A549 (cell line): ENCODE results near the gene ADCY6. TPM values are rescaled to one million over a fixed set of nuclear protein-coding genes. Genes with fewer than 3 reads are reported as not detected.
A peak's percentile ranks its signal among the peaks of the same experiment; 100 is the strongest.

ENCODE experiments used
- ATAC-seq, 2 experiments: fragments of 200-7000 bp in 1 of 2; fragments of >200 bp in 1 of 2; cut with Nextera tagmentation in 1 of 2; cut with Tn5 transposase in 1 of 2; 3 replicates each; pipeline versions ENCODE4 v1.8.0 to v1.9.1; 2018 to 2020; ENCODE audit warnings: mild to moderate bottlenecking in 1 of 2, moderate library complexity in 1 of 2
- CTCF ChIA-PET: fragments of 300-600 bp; sonication (Branson Sonifier 250); formaldehyde crosslinking; extraction: SDS; loops from one replicate; lab custom pipeline; 2021; ENCODE audit warnings: antibody characterized with exemption, inconsistent platforms; lab: Yijun Ruan, JAX
- POLR2A ChIA-PET: fragments of 350-600 bp; formaldehyde crosslinking; extraction: SDS; loops from one replicate; lab custom pipeline; 2021; ENCODE audit warnings: antibody characterized with exemption, inconsistent platforms; lab: Yijun Ruan, JAX
- DNase-seq, 2 experiments: peaks; one replicate each; pipeline versions ENCODE4 v3.0.0 to v3.0.0-alpha.2; 2011 to 2016; ENCODE audit warnings: low read depth in 1 of 2, low spot score in 1 of 2
- FAIRE-seq: peaks from 2 replicates; lab custom pipeline; 2011; peaks lifted over from hg19 to GRCh38; lab: Jason Lieb, UNC
- H3K27ac ChIP-seq, 2 experiments: fragments of >200 bp; sonication (Bioruptor Twin); formaldehyde crosslinking; 3 replicates each; pipeline ENCODE4 v1.5.1; 2016 to 2017
- H3K4me1 ChIP-seq: fragments of >200 bp; sonication (Bioruptor Twin); formaldehyde crosslinking; 3 replicates; pipeline ENCODE4 v1.6.1; 2016
- H3K4me2 ChIP-seq: fragments of >200 bp; sonication (Bioruptor Twin); formaldehyde crosslinking; 3 replicates; pipeline ENCODE4 v1.6.1; 2016
- H3K4me3 ChIP-seq: fragments of >200 bp; sonication (Bioruptor Twin); formaldehyde crosslinking; 3 replicates; pipeline ENCODE4 v1.5.1; 2016
- H3K9me3 ChIP-seq: fragments of >200 bp; sonication (Bioruptor Twin); formaldehyde crosslinking; 3 replicates; pipeline ENCODE4 v1.6.1; 2016
- BHLHE40 ChIP-seq: IDR thresholded peaks from 2 replicates; pipeline ENCODE4 v1.6.1; 2012; ENCODE audit warnings: low read depth, low read length, inconsistent platforms
- CEBPB ChIP-seq, 2 experiments: fragments of >200 bp in 1 of 2; sonication (Bioruptor Twin) in 1 of 2; formaldehyde crosslinking in 1 of 2; IDR thresholded peaks; 2 replicates each; pipeline ENCODE4 v1.6.1; 2012 to 2016
- CHD4 ChIP-seq: fragments of 200-600 bp; sonication (generic); IDR thresholded peaks from 2 replicates; pipeline ENCODE4 v1.6.1; 2016; ENCODE audit warnings: antibody characterized with exemption, mild to moderate bottlenecking, borderline replicate concordance
- CTCF ChIP-seq: fragments of >200 bp; sonication (Bioruptor Twin); formaldehyde crosslinking; IDR thresholded peaks from 3 replicates; pipeline ENCODE4 v1.5.1; 2016
- HDAC2 ChIP-seq: fragments of 200-600 bp; sonication (generic); IDR thresholded peaks from 2 replicates; pipeline ENCODE4 v1.6.1; 2016
- HEYL ChIP-seq: fragments of 250-450 bp; sonication (Bioruptor Pico); IDR thresholded peaks from 2 replicates; pipeline ENCODE4 v1.8.0; 2021; ENCODE audit warnings: mild to moderate bottlenecking, moderate library complexity
- HMGXB4 ChIP-seq: fragments of 250-450 bp; sonication (Bioruptor Pico); IDR thresholded peaks from 2 replicates; pipeline ENCODE4 v1.5.0; 2021; ENCODE audit warnings: mild to moderate bottlenecking, moderate library complexity, borderline replicate concordance
- HOXA7 ChIP-seq: fragments of 250-450 bp; sonication (Bioruptor Pico); IDR thresholded peaks from 2 replicates; pipeline ENCODE4 v1.5.0; 2020; ENCODE audit warnings: mild to moderate bottlenecking, moderate library complexity
- KDM5A ChIP-seq: fragments of 200-600 bp; sonication (generic); IDR thresholded peaks from 2 replicates; pipeline ENCODE4 v1.6.1; 2016; ENCODE audit warnings: antibody characterized with exemption, mild to moderate bottlenecking
- MAX ChIP-seq: IDR thresholded peaks from 2 replicates; pipeline ENCODE4 v1.6.1; 2012
- PBX3 ChIP-seq: IDR thresholded peaks from 2 replicates; pipeline ENCODE4 v1.6.1; 2012
- RAD21 ChIP-seq, 2 experiments: fragments of >200 bp in 1 of 2; sonication (Bioruptor Twin) in 1 of 2; formaldehyde crosslinking in 1 of 2; IDR thresholded peaks in 1 of 2; conservative IDR thresholded peaks in 1 of 2; 2 replicates in 1 of 2; 3 replicates in 1 of 2; pipeline ENCODE4 v1.6.1; 2012 to 2018; ENCODE audit warnings: inconsistent platforms in 1 of 2
- RCOR1 ChIP-seq: fragments of 150-350 bp; IDR thresholded peaks from 2 replicates; pipeline ENCODE4 v1.6.1; 2014; ENCODE audit warnings: antibody characterized with exemption, low read length, low read depth
- RFX5 ChIP-seq: fragments of 450-650 bp; IDR thresholded peaks from 2 replicates; pipeline ENCODE4 v1.7.1; 2014; ENCODE audit warnings: antibody characterized with exemption, mild to moderate bottlenecking, moderate library complexity
- SMC3 ChIP-seq: fragments of >200 bp; sonication (Bioruptor Twin); formaldehyde crosslinking; IDR thresholded peaks from 3 replicates; pipeline ENCODE4 v1.6.1; 2018; ENCODE audit warnings: inconsistent platforms
- SREBF2 ChIP-seq: fragments of 450-650 bp; IDR thresholded peaks from 2 replicates; pipeline ENCODE4 v1.6.1; 2014; ENCODE audit warnings: mild to moderate bottlenecking, moderate library complexity
- ZNF302 ChIP-seq: fragments of 250-450 bp; sonication (Bioruptor Pico); IDR thresholded peaks from 2 replicates; pipeline ENCODE4 v1.9.0; 2021; ENCODE audit warnings: inconsistent platforms, mild to moderate bottlenecking, moderate library complexity
- ZSCAN20 ChIP-seq: fragments of 250-450 bp; sonication (Bioruptor Pico); IDR thresholded peaks from 2 replicates; pipeline ENCODE4 v1.8.0; 2022; ENCODE audit warnings: mild to moderate bottlenecking, moderate library complexity
- WGBS: methylation state at CpG from one replicate; pipeline ENCODE4 v1.1.6; 2017; ENCODE audit errors: missing lambda C conversion rate; 5-methylcytosine and 5-hydroxymethylcytosine counted together
- polyA plus RNA-seq, 4 experiments: library from polyadenylated mRNA; depleted of rRNA in 3 of 4; stranded (reverse); fragments of >200 nt; fragmentation: RNase III in 1 of 4; extraction: RNeasy Plus Mini Kit Qiagen cat#74134 plus additional on column Dnase treatment in 1 of 4; gene quantifications; 2 replicates in 3 of 4; 3 replicates in 1 of 4; pipeline ENCODE4 v1.2.3, GENCODE V29; 2011 to 2017

The ADCY6 gene
- polyA plus RNA-seq, 2 of the 4 experiments (the other 2 are of a cell fraction): 16.3 to 20.8 TPM

GRCh38 chr12:48796976-48797375 is 8.1 kb upstream of the ADCY6 start:
- POLR2A ChIA-PET: interaction anchor here (1.5 kb wide), 1 partner anchor 43 kb away, joined by 14 read pairs; no protein-coding TSS in a partner anchor

GRCh38 chr12:48795550-48796455 is 6.9 kb upstream of the ADCY6 start:
- FAIRE-seq: peak; percentile 84
- peaks cover 9% of the 10 kb centered on the region for H3K4me1 ChIP-seq
- peak overlapping the region; percentile 48 for H3K4me2 ChIP-seq
- 11% methylated on average over 12 of the region's 12 CpGs for WGBS
- 0 out of 2 replicates have a peak, but pooled peaks have one; percentile 16 for TF ChIP-seq RFX5
- TF ChIP-seq KDM5A: no peak
- no peak for TF ChIP-seq ZNF302 (CRISPR knock-in tag)
- TF ChIP-seq PBX3: no peak
- TF ChIP-seq SMC3: peak; percentile 94
- TF ChIP-seq CHD4: no peak
- TF ChIP-seq BHLHE40: no peak
- TF ChIP-seq MAX: no peak
- peak; percentile 94 for TF ChIP-seq CTCF
- TF ChIP-seq SREBF2: no peak
- peak; percentile 96 to 99 for TF ChIP-seq RAD21 (conservative IDR thresholded peaks at IDR 0.05 in 1 of 2, IDR thresholded peaks at IDR 0.05 in 1 of 2)
- TF ChIP-seq HEYL (CRISPR knock-in tag): no peak
- no peak for TF ChIP-seq HOXA7 (CRISPR knock-in tag)
- no peak for TF ChIP-seq RCOR1
- TF ChIP-seq HMGXB4 (CRISPR knock-in tag): no peak
- TF ChIP-seq HDAC2: no peak
- CTCF ChIA-PET: interaction anchor here (0.6 to 18.3 kb wide), 36 partner anchors 8 to 254 kb away, joined by 3 to 265 read pairs (median 4); partner anchors contain the start of genes CACNB3 and KANSL2
- peak; percentile 87 to 96 for DNase-seq
- POLR2A ChIA-PET: interaction anchor here (1.5 kb wide), 1 partner anchor 42 kb away, joined by 14 read pairs; no protein-coding TSS in a partner anchor
- no peaks in the 10 kb centered on the region for H3K9me3 ChIP-seq
- ATAC-seq: peak; percentile 89 to 95
- peak overlapping the region in 1 of 2 experiments; percentile 39; a peak in 1 of 6 replicates for H3K27ac ChIP-seq
- no peak overlapping the region for H3K4me3 ChIP-seq

More at GRCh38 chr12:48796976-48797375, 8.1 kb upstream of the ADCY6 start:
- no peak for DNase-seq
- Histone ChIP-seq H3K4me2 (no peak overlapping the region), H3K9me3 (no peaks in the 10 kb centered on the region), H3K27ac (no peak overlapping the region), H3K4me1 (peaks cover 9% of the 10 kb centered on the region), H3K4me3 (no peak overlapping the region)
- CTCF ChIA-PET: interaction anchor here (0.9 to 18.3 kb wide), 18 partner anchors 11 to 253 kb away, joined by 3 to 265 read pairs (median 8); partner anchors contain the start of gene CACNB3
- no peak for ATAC-seq
- WGBS: 56% methylated on average over 3 of the region's 3 CpGs
- no peak for FAIRE-seq
- no peak for TF ChIP-seq ZSCAN20 (CRISPR knock-in tag)
- TF ChIP-seq CEBPB (IDR thresholded peaks at IDR 0.05): no peak
- TF ChIP-seq RCOR1: no peak
